IMR-90 (cell line): ENCODE measurements around the gene CXCL16.

Experiments used
- BHLHE40 ChIP-seq: fragments of 150-350 bp; IDR thresholded peaks from 2 replicates; pipeline ENCODE4 v1.6.1; 2016; ENCODE audit warnings: mild to moderate bottlenecking, low read depth, low read length
- CEBPB ChIP-seq: IDR thresholded peaks from 2 replicates; pipeline ENCODE4 v1.6.1; 2012; ENCODE audit warnings: low read depth, low read length, improper control_type of control experiment
- CHD1 ChIP-seq: IDR thresholded peaks from 2 replicates; pipeline ENCODE4 v1.6.1; 2012; ENCODE audit warnings: low read depth, low read length, improper control_type of control experiment
- CTCF ChIP-seq: conservative IDR thresholded peaks from 2 replicates; pipeline ENCODE4 v1.5.1; 2012; ENCODE audit warnings: mild to moderate bottlenecking, low read depth, low read length, improper control_type of control experiment
- ELK1 ChIP-seq: fragments of 150-350 bp; IDR thresholded peaks from 2 replicates; pipeline ENCODE4 v1.6.1; 2016; ENCODE audit warnings: low read depth, mild to moderate bottlenecking, low read length, moderate library complexity, borderline replicate concordance
- MAFK ChIP-seq: IDR thresholded peaks from 2 replicates; pipeline ENCODE4 v1.6.1; 2012; ENCODE audit warnings: low read depth, low read length, improper control_type of control experiment
- MAZ ChIP-seq: IDR thresholded peaks from 2 replicates; pipeline ENCODE4 v1.6.1; 2012; ENCODE audit warnings: low read depth, mild to moderate bottlenecking, low read length, improper control_type of control experiment, moderate library complexity, borderline replicate concordance
- MXI1 ChIP-seq: IDR thresholded peaks from 2 replicates; pipeline ENCODE4 v1.6.1; 2012; ENCODE audit warnings: low read depth, mild to moderate bottlenecking, low read length, moderate library complexity, borderline replicate concordance
- POLR2A ChIP-seq: IDR thresholded peaks from 2 replicates; pipeline ENCODE4 v1.6.1; 2012; ENCODE audit warnings: mild to moderate bottlenecking, low read depth, low read length
- RAD21 ChIP-seq: IDR thresholded peaks from 2 replicates; pipeline ENCODE4 v1.6.1; 2012; ENCODE audit warnings: low read length, improper control_type of control experiment
- RCOR1 ChIP-seq: IDR thresholded peaks from 2 replicates; pipeline ENCODE4 v1.6.1; 2012; ENCODE audit warnings: mild to moderate bottlenecking, low read length, improper control_type of control experiment; ENCODE audit not compliant: insufficient replicate concordance
- RFX5 ChIP-seq: IDR thresholded peaks from 2 replicates; pipeline ENCODE4 v1.8.0; 2012; ENCODE audit warnings: low read depth, mild to moderate bottlenecking, low read length, moderate library complexity
- SMC3 ChIP-seq: fragments of 150-350 bp; IDR thresholded peaks from 2 replicates; pipeline ENCODE4 v1.6.1; 2016; ENCODE audit warnings: low read depth, mild to moderate bottlenecking, antibody characterized with exemption, low read length, moderate library complexity
- USF2 ChIP-seq: fragments of 150-350 bp; IDR thresholded peaks from 2 replicates; pipeline ENCODE4 v1.6.1; 2017; ENCODE audit warnings: mild to moderate bottlenecking, antibody characterized with exemption, low read length, low read depth

GRCh38 chr17:4711661-4712181, 28.0 kb downstream of the CXCL16 start:
- no peak for TF ChIP-seq CTCF
- TF ChIP-seq CHD1, result no peak
- no peak for TF ChIP-seq POLR2A
- TF ChIP-seq SMC3, result no peak
- TF ChIP-seq USF2, result no peak
- TF ChIP-seq RAD21, result no peak
- no peak for TF ChIP-seq MXI1
- TF ChIP-seq RFX5, result no peak
- no peak for TF ChIP-seq ELK1
- no peak for TF ChIP-seq RCOR1
- TF ChIP-seq BHLHE40, result no peak
- no peak for TF ChIP-seq CEBPB
- no peak for TF ChIP-seq MAZ
- TF ChIP-seq MAFK, result no peak
